Amniotic stem cell (primary cell): ENCODE measurements around the gene TNP2.
"Not testable (repeated sequence)": the region's sequence is repeated elsewhere in the genome, so short reads cannot be mapped to it uniquely, and the experiment has no call there.

Experiments used
- DNase-seq: peaks from one replicate; lab custom pipeline; 2025; lab: John Stamatoyannopoulos, UW

Gene TNP2

GRCh38 chr16:11300560-11300892 is 31.4 kb upstream of the TNP2 start:
- no peak for DNase-seq

- DNase-seq, result no peak
Observed at GRCh38 chr16:11299865-11300559, 30.9 kb upstream of the TNP2 start.

DNA sequence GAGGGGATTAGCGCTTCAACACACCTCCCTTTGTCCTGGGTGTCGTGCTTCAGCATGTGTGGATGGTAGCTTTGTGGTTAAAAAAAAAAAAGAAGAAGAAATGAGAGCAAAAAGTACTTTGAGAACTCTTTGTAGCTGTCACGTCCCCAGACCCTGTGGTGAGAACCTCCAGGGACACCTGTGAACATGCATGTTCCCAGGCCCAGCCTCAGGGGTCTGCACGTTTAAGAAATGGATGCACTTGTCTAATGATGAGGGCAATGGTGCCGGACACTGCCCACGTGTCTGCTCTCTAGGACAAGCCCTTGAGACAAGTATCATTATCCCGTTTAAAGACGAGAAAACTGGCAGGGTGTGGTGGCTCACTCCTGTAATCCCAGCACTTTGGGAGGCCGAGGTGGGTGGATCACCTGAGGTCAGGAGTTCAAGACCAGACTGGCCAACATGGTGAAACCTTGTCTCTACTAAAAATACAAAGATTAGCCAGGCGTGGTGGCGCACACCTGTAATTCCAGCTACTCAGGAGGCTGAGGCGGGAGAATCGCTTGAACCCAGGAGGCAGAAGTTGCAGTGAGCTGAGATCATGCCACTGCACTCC is 29.9 kb upstream of the TNP2 start:
- DNase-seq, result not testable (repeated sequence)

GRCh38 chr16:11298143-11298900 is 29.2 kb upstream of the TNP2 start:
- no peak for DNase-seq

- DNase-seq, result no peak
Observed at GRCh38 chr16:11297492-11298142, 28.5 kb upstream of the TNP2 start.

DNA sequence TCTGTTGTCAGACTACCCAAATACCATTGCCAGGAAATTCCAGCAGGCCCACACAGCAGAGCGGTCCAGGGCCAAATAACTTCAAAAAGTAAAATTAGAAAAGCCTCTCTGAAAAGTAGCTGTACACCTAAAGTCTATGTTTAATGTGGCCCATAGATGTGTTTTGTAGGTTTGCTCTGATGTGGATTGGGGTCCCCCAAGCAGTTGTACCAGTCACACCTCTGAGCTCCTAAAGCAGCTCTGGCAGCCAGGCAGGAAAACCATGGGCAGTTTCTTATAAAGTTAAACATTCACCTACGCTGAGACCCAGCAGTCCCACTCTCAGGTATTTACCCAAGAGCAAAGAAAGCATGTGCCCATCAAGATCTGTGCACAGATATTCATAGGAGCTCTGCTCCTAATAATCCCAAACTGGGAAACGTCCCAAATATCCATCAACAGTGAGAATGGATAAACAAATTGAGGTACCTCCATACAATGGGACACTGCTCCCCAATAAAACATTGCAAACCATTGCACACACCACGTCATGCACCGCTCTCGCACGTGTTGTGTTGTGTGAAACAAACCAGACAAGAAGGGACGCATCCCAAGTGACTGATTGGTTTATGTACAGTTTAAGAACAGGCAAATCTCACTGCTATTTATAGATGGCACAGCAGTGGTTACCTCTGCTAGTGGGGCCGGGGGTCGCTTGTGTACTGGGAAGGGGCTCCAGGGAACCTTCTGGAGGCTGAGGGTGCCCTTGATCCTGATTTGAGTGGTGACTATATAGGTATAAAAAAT is 27.8 kb upstream of the TNP2 start:
- DNase-seq, result no peak

DNA sequence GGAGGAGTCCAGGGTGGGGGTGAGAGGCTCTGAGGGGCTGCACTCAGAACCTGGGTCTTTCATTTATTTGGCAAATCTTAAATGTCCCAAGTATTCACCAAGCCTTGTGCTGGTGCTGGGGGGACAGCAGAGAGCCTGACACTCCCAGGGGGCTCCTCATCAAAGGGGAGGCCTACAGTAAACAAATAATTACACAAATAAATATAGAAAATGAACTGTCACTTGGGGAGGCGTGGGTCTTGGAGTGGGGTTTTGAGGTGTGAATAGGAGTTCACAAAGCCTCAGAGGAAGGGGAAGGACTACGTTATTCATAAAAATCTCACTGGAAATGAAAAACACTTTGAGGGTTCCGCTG is 27.2 kb upstream of the TNP2 start:
- no peak for DNase-seq

GRCh38 chr16:11295672-11296071 is 26.5 kb upstream of the TNP2 start:
- DNase-seq, result no peak

DNA sequence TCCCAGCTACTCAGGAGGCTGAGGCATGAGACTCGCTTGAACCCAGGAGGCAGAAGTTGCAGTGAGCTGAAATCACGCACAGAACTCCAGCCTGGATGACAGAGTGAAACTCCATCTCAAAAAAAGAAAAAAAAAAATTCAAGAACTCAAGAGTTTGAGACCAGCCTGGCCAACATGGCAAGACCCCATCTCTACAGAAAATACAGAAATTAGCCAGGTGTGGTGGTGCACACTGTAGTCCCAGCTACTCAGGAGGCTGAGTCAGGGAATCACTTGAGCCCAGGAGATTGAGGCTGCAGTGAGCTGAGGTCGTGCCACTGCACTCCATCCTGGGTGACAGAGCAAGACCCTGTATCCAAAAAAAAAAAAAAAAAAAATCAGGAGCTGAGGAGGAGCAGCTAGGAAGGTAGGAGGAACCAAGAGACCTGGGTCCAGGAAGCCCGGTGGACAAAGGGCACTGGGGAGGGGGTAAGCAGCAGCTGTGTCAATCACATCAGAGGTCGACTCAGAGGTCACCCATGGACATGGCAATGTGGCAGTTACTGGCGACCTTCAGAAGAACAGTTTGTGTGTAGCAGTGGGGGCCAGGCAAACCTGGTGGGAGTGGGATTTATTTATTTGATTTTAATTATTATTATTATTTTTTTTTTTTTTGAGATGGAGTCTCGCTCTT is 23.1 kb upstream of the TNP2 start:
- DNase-seq, result no peak

GRCh38 chr16:11291091-11291703 is 22.1 kb upstream of the TNP2 start:
- no peak for DNase-seq

DNA sequence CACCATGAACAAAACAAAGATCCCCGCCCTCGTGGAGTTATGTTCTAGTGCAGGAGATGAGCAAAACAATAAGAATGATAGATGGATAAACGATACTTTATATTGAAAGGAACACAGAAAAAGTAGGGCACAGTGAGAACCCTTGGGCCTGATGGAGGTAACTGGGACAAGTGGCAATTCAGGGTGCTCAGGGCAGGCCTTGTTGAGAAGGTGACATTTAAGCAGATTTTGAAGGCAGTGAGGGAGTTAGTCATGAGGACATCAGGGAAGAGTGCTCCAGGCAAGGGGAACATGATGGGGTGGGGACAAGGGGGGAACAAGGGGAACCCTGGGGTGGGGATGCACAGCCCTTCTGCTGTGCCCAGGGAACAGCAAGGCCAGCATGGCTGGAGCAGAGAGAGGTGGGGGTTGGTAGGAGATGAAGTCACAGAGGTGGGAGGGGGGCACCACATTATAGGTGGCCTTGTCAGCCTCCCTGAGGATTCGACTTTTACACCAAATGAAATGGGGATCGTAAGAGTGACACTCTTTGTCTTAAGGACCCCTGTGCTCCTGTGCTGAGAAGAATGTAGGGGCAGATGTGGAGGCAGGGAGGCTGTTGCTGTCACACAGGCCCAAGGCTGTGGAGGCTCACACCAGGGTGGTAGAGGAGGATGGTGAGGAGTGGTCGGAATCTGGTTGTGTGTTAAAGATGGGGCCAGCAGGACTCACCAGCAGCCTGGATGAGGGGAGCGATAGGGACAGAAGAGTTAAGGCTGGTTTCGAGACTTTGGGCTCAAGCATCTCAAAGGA is 21.2 kb upstream of the TNP2 start:
- no peak for DNase-seq

- not testable (repeated sequence) for DNase-seq
Observed at GRCh38 chr16:11289696-11290095, 20.6 kb upstream of the TNP2 start.

DNA sequence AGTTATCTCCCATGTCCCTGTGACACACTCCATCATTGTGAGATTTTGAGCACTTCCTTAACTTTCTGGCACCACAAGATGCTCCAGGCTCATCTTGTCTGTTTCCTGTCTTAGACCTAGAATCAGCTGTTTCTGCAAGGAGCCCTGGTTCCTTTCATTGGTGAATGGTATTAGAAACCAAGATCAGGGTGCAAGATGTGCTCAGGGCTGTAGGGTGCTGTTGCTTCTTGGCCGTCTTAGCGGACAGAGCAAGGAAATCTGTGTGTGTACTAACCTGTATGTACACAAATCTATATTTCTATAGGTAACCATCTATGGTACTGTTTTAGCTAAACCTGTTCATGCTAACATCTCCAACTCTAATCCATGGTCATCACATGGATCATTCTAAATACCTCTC is 20.1 kb upstream of the TNP2 start:
- DNase-seq, result no peak

DNA sequence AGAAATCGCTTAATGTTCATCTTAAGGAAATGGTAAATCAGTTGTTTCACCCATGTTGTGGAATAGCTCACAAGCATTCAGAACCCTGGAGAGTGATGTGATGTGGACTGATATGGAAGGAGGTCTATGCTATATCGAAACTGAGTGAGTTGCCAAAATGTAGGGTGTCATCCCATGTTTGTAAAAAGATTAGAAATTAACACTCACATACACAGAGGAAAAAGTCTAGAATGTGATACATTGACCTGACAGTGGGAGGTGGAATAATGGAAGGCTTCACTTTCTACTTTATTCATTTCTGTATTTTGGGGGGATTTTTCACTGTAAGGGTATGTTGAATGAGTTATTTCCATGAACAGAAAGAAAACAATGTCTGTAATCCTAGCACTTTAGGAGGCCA is 16.7 kb upstream of the TNP2 start:
- no peak for DNase-seq

DNA sequence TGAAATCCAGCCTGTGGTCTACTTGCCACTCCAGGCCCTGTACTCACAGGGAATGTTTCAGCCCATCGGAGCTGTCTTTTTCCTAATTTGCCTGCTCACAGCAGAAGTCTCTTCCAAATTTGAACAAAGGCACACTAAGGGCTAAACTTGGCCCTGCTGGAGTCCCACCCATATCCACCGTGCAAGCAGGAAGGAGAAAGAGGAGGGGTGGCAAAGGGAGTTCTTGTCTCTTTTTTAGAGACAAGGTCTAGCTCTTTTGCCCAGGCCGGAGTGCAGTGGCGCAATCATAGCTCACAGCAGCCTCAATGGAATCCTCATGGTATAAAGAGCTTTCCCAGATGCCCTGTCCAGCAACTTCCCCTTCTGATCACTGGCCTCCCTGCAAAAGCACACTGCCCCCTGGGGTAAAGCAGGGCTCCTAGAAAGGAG is 14.7 kb upstream of the TNP2 start:
- no peak for DNase-seq

DNA sequence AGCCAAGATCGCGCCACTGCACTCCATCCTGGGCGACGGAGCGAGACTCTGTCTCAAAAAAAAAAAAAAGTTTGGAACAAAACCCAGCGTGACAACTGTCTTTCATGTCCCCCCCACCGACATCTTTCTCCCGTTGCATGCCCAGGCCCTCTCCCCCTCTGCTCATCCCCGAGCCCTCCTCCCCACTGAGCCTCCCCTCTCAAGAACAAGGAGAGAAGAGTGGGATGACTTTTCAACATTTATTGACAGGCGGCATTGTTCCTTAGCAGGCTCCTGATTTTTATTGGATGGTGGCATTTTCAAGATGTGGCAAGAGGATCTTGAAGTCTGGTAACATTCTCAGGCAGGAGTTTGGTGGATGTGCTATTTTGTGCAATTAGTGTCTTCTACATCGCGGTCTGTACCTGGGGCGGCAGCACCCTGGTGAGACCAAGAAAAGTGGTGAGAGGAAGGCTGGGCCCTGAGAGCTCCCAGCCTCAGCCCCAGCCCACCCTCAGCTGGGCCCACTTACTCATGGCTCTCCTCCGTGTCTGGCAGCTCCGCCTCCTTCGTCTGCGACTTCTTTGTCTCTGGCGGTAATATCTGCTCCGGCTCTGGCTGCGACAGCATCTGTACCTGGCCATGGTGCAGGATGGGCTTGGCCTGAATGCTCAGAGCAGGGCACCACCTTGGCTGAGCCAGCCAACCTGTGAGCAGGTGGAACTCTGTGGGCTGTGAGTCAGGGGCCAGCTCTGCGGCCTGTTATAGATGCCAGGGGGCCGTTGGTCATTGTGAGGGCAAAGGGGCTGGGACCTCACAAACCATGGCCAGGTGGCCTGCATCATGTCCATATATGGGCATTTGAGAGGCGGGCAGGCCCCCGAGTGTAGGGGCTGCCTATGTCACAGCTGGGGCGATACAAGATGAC is 11.7 kb upstream of the TNP2 start, which contains the start of gene PRM1:
Gene PRM1 (minus strand): TSS at position 715 of the 907 bp plus-strand sequence. CDS start 92 bp downstream, at position 623.
- no peak for DNase-seq

- DNase-seq, result no peak
Observed at GRCh38 chr16:11278681-11279628, 9.8 kb upstream of the TNP2 start.
